GM12878 (cell line): ENCODE data around the gene SP100. TPM values are rescaled to one million over a fixed set of nuclear protein-coding genes. Genes with fewer than 3 reads are reported as not detected.

ENCODE experiments used
- BMI1 ChIP-seq: fragments of 450-650 bp; IDR thresholded peaks from 2 replicates; pipeline ENCODE4 v1.6.1; 2016; ENCODE audit warnings: mild to moderate bottlenecking, moderate library complexity, borderline replicate concordance
- CBFB ChIP-seq: IDR thresholded peaks from 2 replicates; pipeline ENCODE4 v1.6.1; 2016; ENCODE audit warnings: antibody characterized with exemption, low read depth
- CBX3 ChIP-seq: fragments of 200-600 bp; sonication (generic); IDR thresholded peaks from 2 replicates; pipeline ENCODE4 v1.6.1; 2016; ENCODE audit warnings: low read depth, borderline replicate concordance
- CREB1 ChIP-seq: IDR thresholded peaks from 2 replicates; pipeline ENCODE4 v1.6.1; 2012; ENCODE audit warnings: low read depth, mild to moderate bottlenecking, inconsistent platforms
- GABPA ChIP-seq: IDR thresholded peaks from 2 replicates; pipeline ENCODE4 v1.6.1; 2014; ENCODE audit warnings: antibody characterized with exemption, low read depth, mild to moderate bottlenecking, inconsistent platforms
- HCFC1 ChIP-seq: fragments of 150-350 bp; IDR thresholded peaks from 2 replicates; pipeline ENCODE4 v1.6.1; 2014; ENCODE audit warnings: low read length
- HDAC6 ChIP-seq: fragments of 200-600 bp; sonication (generic); IDR thresholded peaks from one replicate; pipeline ENCODE4 v1.8.0; 2017; ENCODE audit warnings: antibody characterized with exemption; ENCODE audit not compliant: unreplicated experiment
- KLF5 ChIP-seq: fragments of 450-650 bp; IDR thresholded peaks from 2 replicates; pipeline ENCODE4 v1.6.1; 2014; ENCODE audit warnings: mild to moderate bottlenecking; ENCODE audit not compliant: partially characterized antibody
- MYB ChIP-seq: fragments of 150-350 bp; IDR thresholded peaks from 2 replicates; pipeline ENCODE4 v1.6.1; 2014; ENCODE audit warnings: mild to moderate bottlenecking, low read depth, low read length, borderline replicate concordance
- NFIC ChIP-seq: IDR thresholded peaks from 2 replicates; pipeline ENCODE4 v1.6.1; 2012; ENCODE audit warnings: low read depth, mild to moderate bottlenecking, inconsistent platforms, low read length, moderate library complexity
- NR2F1 ChIP-seq: fragments of 450-650 bp; conservative IDR thresholded peaks from 2 replicates; pipeline ENCODE4 v1.6.1; 2017; ENCODE audit warnings: mild to moderate bottlenecking
- PKNOX1 ChIP-seq: fragments of 450-650 bp; IDR thresholded peaks from 2 replicates; pipeline ENCODE4 v1.6.1; 2016; ENCODE audit warnings: mild to moderate bottlenecking
- RAD51 ChIP-seq: fragments of 450-650 bp; IDR thresholded peaks from 2 replicates; pipeline ENCODE4 v1.6.1; 2016; ENCODE audit warnings: moderate library complexity, mild to moderate bottlenecking, inconsistent platforms
- RCOR1 ChIP-seq: conservative IDR thresholded peaks from 2 replicates; pipeline ENCODE4 v1.6.1; 2012; ENCODE audit warnings: low read depth, low read length, improper control_type of control experiment
- RELA ChIP-seq: fragments of 450-650 bp; IDR thresholded peaks from 2 replicates; pipeline ENCODE4 v1.8.0; 2014; ENCODE audit warnings: borderline replicate concordance; ENCODE audit not compliant: partially characterized antibody
- SMARCA5 ChIP-seq: fragments of 450-650 bp; IDR thresholded peaks from 2 replicates; pipeline ENCODE4 v1.6.1; 2017; ENCODE audit warnings: mild to moderate bottlenecking
- SMC3 ChIP-seq: IDR thresholded peaks from 2 replicates; pipeline ENCODE4 v1.6.1; 2011; ENCODE audit warnings: low read length, improper control_type of control experiment, borderline replicate concordance
- STAT3 ChIP-seq: IDR thresholded peaks from 2 replicates; pipeline ENCODE4 v1.6.1; 2011; ENCODE audit warnings: low read depth, low read length, improper control_type of control experiment
- TCF12 ChIP-seq: IDR thresholded peaks from 2 replicates; pipeline ENCODE4 v1.6.1; 2011; ENCODE audit warnings: low read depth, mild to moderate bottlenecking, low read length
- TCF7 ChIP-seq: IDR thresholded peaks from 2 replicates; pipeline ENCODE4 v1.6.1; 2014; ENCODE audit warnings: antibody characterized with exemption, borderline replicate concordance
- YBX1 ChIP-seq: fragments of 450-650 bp; IDR thresholded peaks from 2 replicates; pipeline ENCODE4 v1.6.1; 2016; ENCODE audit warnings: antibody characterized with exemption
- ZBED1 ChIP-seq: IDR thresholded peaks from 2 replicates; pipeline ENCODE4 v1.6.1; 2016; ENCODE audit warnings: borderline replicate concordance
- ZNF207 ChIP-seq: fragments of 450-650 bp; IDR thresholded peaks from 2 replicates; pipeline ENCODE4 v1.6.1; 2014; ENCODE audit warnings: antibody characterized with exemption, mild to moderate bottlenecking, borderline replicate concordance
- ZNF24 ChIP-seq: fragments of 450-650 bp; IDR thresholded peaks from 2 replicates; pipeline ENCODE4 v1.6.1; 2017; ENCODE audit warnings: antibody characterized with exemption, mild to moderate bottlenecking
- polyA plus RNA-seq, 11 experiments: library from polyadenylated mRNA; depleted of rRNA in 4 of 11; unstranded in 6 of 11; stranded (reverse) in 5 of 11; fragments of >200 nt; fragmentation: Nextera tagmentation in 4 of 11; fragmentation: Illumina TruSeq in 1 of 11; extraction: Ambion mirVana in 4 of 11; extraction: Trizol in 1 of 11; gene quantifications; 1 replicate in 1 of 11; 2 replicates in 10 of 11; pipeline versions ENCODE4 v1.2.1 to v1.2.3, GENCODE V29; 2011 to 2016; ENCODE audit warnings: inconsistent platforms in 2 of 11, missing spikeins in 2 of 11, low read depth in 1 of 11
- total RNA-seq, 4 experiments: library from RNA; depleted of rRNA in 3 of 4; stranded (reverse); fragments of >200 nt in 3 of 4; fragmentation: Illumina TruSeq in 1 of 4; extraction: Trizol in 1 of 4; gene quantifications; 2 replicates each; pipeline versions ENCODE4 v1.2.1 to v1.2.3, GENCODE V29; 2013 to 2021
- TF ChIP-seq, protein P1 (sequence below): fragments of 450-650 bp; IDR thresholded peaks from 2 replicates; pipeline ENCODE4 v1.6.1; 2014; ENCODE audit warnings: mild to moderate bottlenecking
- TF ChIP-seq, protein P2 (sequence below): IDR thresholded peaks from 2 replicates; pipeline ENCODE4 v1.6.1; 2011; ENCODE audit warnings: borderline replicate concordance, low read depth, mild to moderate bottlenecking, moderate library complexity, low read length; ENCODE audit not compliant: insufficient read depth, poor library complexity, severe bottlenecking

SP100 gene
- total and polyA plus RNA-seq, 10 of the 15 experiments (the other 5 are each of a cell fraction or from before 2014, with no cell fraction given) = 109 to 239 (median 180) TPM

- 0 out of 2 replicates have a peak, but pooled peaks have one; percentile 72 for TF ChIP-seq RCOR1
- no peak for TF ChIP-seq YBX1
- no peak for TF ChIP-seq SMC3
- TF ChIP-seq NR2F1 = peak; percentile 93
- TF ChIP-seq SMARCA5 = no peak
- no peak for TF ChIP-seq ZNF207
- TF ChIP-seq GABPA = peak; percentile 69
- TF ChIP-seq ZNF24 = no peak
- no peak for TF ChIP-seq CBX3
- TF ChIP-seq, protein P1, sequence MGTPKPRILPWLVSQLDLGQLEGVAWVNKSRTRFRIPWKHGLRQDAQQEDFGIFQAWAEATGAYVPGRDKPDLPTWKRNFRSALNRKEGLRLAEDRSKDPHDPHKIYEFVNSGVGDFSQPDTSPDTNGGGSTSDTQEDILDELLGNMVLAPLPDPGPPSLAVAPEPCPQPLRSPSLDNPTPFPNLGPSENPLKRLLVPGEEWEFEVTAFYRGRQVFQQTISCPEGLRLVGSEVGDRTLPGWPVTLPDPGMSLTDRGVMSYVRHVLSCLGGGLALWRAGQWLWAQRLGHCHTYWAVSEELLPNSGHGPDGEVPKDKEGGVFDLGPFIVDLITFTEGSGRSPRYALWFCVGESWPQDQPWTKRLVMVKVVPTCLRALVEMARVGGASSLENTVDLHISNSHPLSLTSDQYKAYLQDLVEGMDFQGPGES = no peak
- peak; percentile 76; the same call in 1 of the 2 replicates for TF ChIP-seq ZBED1
- 0 out of 2 replicates have a peak, but pooled peaks have one; percentile 13 for TF ChIP-seq TCF12
- TF ChIP-seq RAD51 = peak; percentile 19; the same call in 1 of the 2 replicates
- TF ChIP-seq PKNOX1 = peak; percentile 78
- peak; percentile 77; the same call in 1 of the 2 replicates for TF ChIP-seq CBFB
- TF ChIP-seq RELA = peak; percentile 85
- peak; percentile 76; the same call in 1 of the 2 replicates for TF ChIP-seq CREB1
- peak; percentile 84 for TF ChIP-seq BMI1
- TF ChIP-seq, protein P2, sequence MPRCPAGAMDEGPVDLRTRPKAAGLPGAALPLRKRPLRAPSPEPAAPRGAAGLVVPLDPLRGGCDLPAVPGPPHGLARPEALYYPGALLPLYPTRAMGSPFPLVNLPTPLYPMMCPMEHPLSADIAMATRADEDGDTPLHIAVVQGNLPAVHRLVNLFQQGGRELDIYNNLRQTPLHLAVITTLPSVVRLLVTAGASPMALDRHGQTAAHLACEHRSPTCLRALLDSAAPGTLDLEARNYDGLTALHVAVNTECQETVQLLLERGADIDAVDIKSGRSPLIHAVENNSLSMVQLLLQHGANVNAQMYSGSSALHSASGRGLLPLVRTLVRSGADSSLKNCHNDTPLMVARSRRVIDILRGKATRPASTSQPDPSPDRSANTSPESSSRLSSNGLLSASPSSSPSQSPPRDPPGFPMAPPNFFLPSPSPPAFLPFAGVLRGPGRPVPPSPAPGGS = peak; percentile 8
- TF ChIP-seq NFIC = peak; percentile 96
- no peak for TF ChIP-seq HDAC6
- no peak for TF ChIP-seq MYB
- no peak for TF ChIP-seq KLF5
- peak; percentile 18; the same call in 1 of the 2 replicates for TF ChIP-seq STAT3
- peak; percentile 68; the same call in 1 of the 2 replicates for TF ChIP-seq TCF7
- TF ChIP-seq HCFC1 = no peak
Observed at GRCh38 chr2:230447455-230448451, 31.8 kb downstream of the SP100 start (continued).
